Esophagus squamous epithelium (tissue), 5 donors: ENCODE data around the gene HBD. TPM values are rescaled to one million over a fixed set of nuclear protein-coding genes. Genes with fewer than 3 reads are reported as not detected.

Experiments used
- DNase-seq: peaks from one replicate; lab custom pipeline; 2025; lab: John Stamatoyannopoulos, UW
- H3K27ac ChIP-seq, 4 donors: fragments of 200-600 bp; sonication (generic); one replicate each; pipeline ENCODE4 v1.5.1; 2016 to 2019; ENCODE audit warnings: mild to moderate bottlenecking in 1 of 4
- H3K27me3 ChIP-seq, 4 donors: fragments of 200-600 bp; sonication (generic); 1 replicate in 3 of 4; 2 replicates in 1 of 4; pipeline versions ENCODE4 v1.5.1 to v1.6.0; 2017 to 2021; ENCODE audit warnings: antibody characterized with exemption in 1 of 4
- H3K36me3 ChIP-seq, 3 donors: fragments of 200-600 bp; sonication (generic); one replicate each; pipeline ENCODE4 v1.5.1; 2016 to 2019
- H3K4me1 ChIP-seq, 3 donors: fragments of 200-600 bp; sonication (generic); one replicate each; pipeline ENCODE4 v1.5.1; 2017 to 2019
- H3K4me3 ChIP-seq, 4 donors: fragments of 200-600 bp; sonication (generic); 1 replicate in 3 of 4; 2 replicates in 1 of 4; pipeline ENCODE4 v1.5.1; 2016 to 2019; ENCODE audit warnings: mild to moderate bottlenecking in 2 of 4, moderate library complexity in 1 of 4
- H3K9me3 ChIP-seq, 3 donors: fragments of 200-600 bp; sonication (generic); one replicate each; pipeline ENCODE4 v1.5.1; 2016 to 2019
- CTCF ChIP-seq, 6 experiments: fragments of 450-650 bp in 4 of 6; fragments of 200-600 bp in 2 of 6; sonication (generic) in 2 of 6; IDR thresholded peaks; one replicate each; pipeline ENCODE4 v1.5.1; 2016 to 2019; ENCODE audit warnings: antibody characterized with exemption in 6 of 6, mild to moderate bottlenecking in 4 of 6, moderate library complexity in 4 of 6
- POLR2A ChIP-seq, 4 donors: fragments of 450-650 bp; IDR thresholded peaks; one replicate each; pipeline ENCODE4 v1.6.1; 2017; ENCODE audit warnings: antibody characterized with exemption in 4 of 4, mild to moderate bottlenecking in 4 of 4, moderate library complexity in 3 of 4
- WGBS, 2 donors: methylation state at CpG; one replicate each; pipeline ENCODE4 v1.1.5; 2018; 5-methylcytosine and 5-hydroxymethylcytosine counted together
- intact Hi-C: fragments of 100-400 bp; cut with DNase I; formaldehyde crosslinking; loops from one replicate; pipeline ENCODE4 v1.15.0; 2022
- total RNA-seq, 4 donors: library from RNA; depleted of rRNA; stranded (reverse); fragments of >200 nt; gene quantifications; one replicate each; pipeline ENCODE4 v1.1.0, GENCODE V29; 2016
- donor health status: DM: yes; HTN: yes; CAD: no.

The HBD gene
- not detected for total RNA-seq

- Histone ChIP-seq H3K4me3 (no peak within 1 kb of the TSS), H3K27ac (no peak within 1 kb of the TSS), H3K27me3 (no peaks in the 10 kb centered on the region), H3K36me3 (no peaks in the 10 kb centered on the region), H3K9me3 (no peaks in the 10 kb centered on the region), H3K4me1 (no peaks in the 10 kb centered on the region)
- WGBS, 2 donors, result 37 to 52% methylated on average over 2 of the region's 2 CpGs
- TF ChIP-seq POLR2A (IDR thresholded peaks at IDR 0.05) (no peak), CTCF (IDR thresholded peaks at IDR 0.05) (no peak)
- no peak for DNase-seq
- intact Hi-C loops, result no loop called here
Measured at GRCh38 chr11:5234381-5234834, at the start of gene HBD. Gene HBD, minus strand, starts transcription at chr11:5234483. Its CDS starts 50 bp downstream, at chr11:5234433.

- Histone ChIP-seq H3K27ac (no peak overlapping the region), H3K4me1 (peaks cover 0 to 6% (median 0%) of the 10 kb centered on the region in 3 donors), H3K9me3 (no peaks in the 10 kb centered on the region), H3K36me3 (no peaks in the 10 kb centered on the region), H3K27me3 (no peaks in the 10 kb centered on the region), H3K4me3 (no peak overlapping the region)
- TF ChIP-seq CTCF (IDR thresholded peaks at IDR 0.05) (no peak), POLR2A (IDR thresholded peaks at IDR 0.05) (no peak)
- WGBS, 2 donors, result 61 to 63% methylated on average over 1 of the region's 1 CpG
- intact Hi-C loops, result no loop called here
- no peak for DNase-seq
Measured at GRCh38 chr11:5283882-5284281, 49.6 kb upstream of the HBD start.

GRCh38 chr11:5283086-5283485, 48.8 kb upstream of the HBD start:
- no peak overlapping the region for H3K27ac ChIP-seq
- H3K9me3 ChIP-seq, result no peaks in the 10 kb centered on the region
- H3K36me3 ChIP-seq, result no peaks in the 10 kb centered on the region
- WGBS, 2 donors, result 60 to 69% methylated on average over 3 of the region's 3 CpGs
- intact Hi-C loops, result no loop called here
- DNase-seq, result no peak
- peaks cover 0 to 6% (median 0%) of the 10 kb centered on the region in 3 donors for H3K4me1 ChIP-seq
- TF ChIP-seq POLR2A (IDR thresholded peaks at IDR 0.05), result no peak
- TF ChIP-seq CTCF (IDR thresholded peaks at IDR 0.05), result no peak
- no peaks in the 10 kb centered on the region for H3K27me3 ChIP-seq
- no peak overlapping the region for H3K4me3 ChIP-seq

GRCh38 chr11:5282628-5283027, 48.3 kb upstream of the HBD start:
- no peaks in the 10 kb centered on the region for H3K27me3 ChIP-seq
- intact Hi-C loops, result no loop called here
- no peaks in the 10 kb centered on the region for H3K36me3 ChIP-seq
- H3K4me1 ChIP-seq, result peaks cover 0 to 6% (median 0%) of the 10 kb centered on the region in 3 donors
- H3K27ac ChIP-seq, result no peak overlapping the region
- H3K9me3 ChIP-seq, result no peaks in the 10 kb centered on the region
- no peak overlapping the region for H3K4me3 ChIP-seq
- WGBS, 2 donors, result 79 to 85% methylated on average over 2 of the region's 2 CpGs
- DNase-seq, result no peak
- TF ChIP-seq POLR2A (IDR thresholded peaks at IDR 0.05) (no peak), CTCF (IDR thresholded peaks at IDR 0.05) (no peak)

GRCh38 chr11:5281596-5281995, 47.3 kb upstream of the HBD start:
- Histone ChIP-seq H3K4me3 (no peak overlapping the region), H3K36me3 (no peaks in the 10 kb centered on the region), H3K4me1 (peaks cover 0 to 6% (median 0%) of the 10 kb centered on the region in 3 donors), H3K9me3 (no peaks in the 10 kb centered on the region), H3K27ac (no peak overlapping the region), H3K27me3 (no peaks in the 10 kb centered on the region)
- TF ChIP-seq POLR2A (IDR thresholded peaks at IDR 0.05) (no peak), CTCF (IDR thresholded peaks at IDR 0.05) (no peak)
- DNase-seq, result no peak
- intact Hi-C loops, result no loop called here
